Ascending aorta (tissue), 2 donors: ENCODE measurements around the gene FAM81A. TPM values are rescaled to one million over a fixed set of nuclear protein-coding genes. Genes with fewer than 3 reads are reported as not detected.
"Not testable (repeated sequence)": the region's sequence is repeated elsewhere in the genome, so short reads cannot be mapped to it uniquely, and the experiment has no call there.

Source experiments
- DNase-seq, 2 donors: peaks; one replicate each; pipeline ENCODE4 v3.0.0-alpha.2; 2019; ENCODE audit warnings: low spot score in 2 of 2
- H3K27ac ChIP-seq, 2 donors: fragments of 200-600 bp; sonication (generic); one replicate each; pipeline ENCODE4 v1.5.1; 2016 to 2017; ENCODE audit warnings: mild to moderate bottlenecking in 1 of 2
- H3K27me3 ChIP-seq: fragments of 200-600 bp; sonication (generic); one replicate; pipeline ENCODE4 v1.5.1; 2017
- H3K36me3 ChIP-seq, 2 donors: fragments of 200-600 bp; sonication (generic); one replicate each; pipeline ENCODE4 v1.5.1; 2016
- H3K4me1 ChIP-seq, 2 donors: fragments of 200-600 bp; sonication (generic); one replicate each; pipeline ENCODE4 v1.5.1; 2016 to 2017; ENCODE audit warnings: mild to moderate bottlenecking in 1 of 2
- H3K4me3 ChIP-seq, 2 donors: fragments of 200-600 bp; sonication (generic); one replicate each; pipeline ENCODE4 v1.5.1; 2016 to 2017; ENCODE audit warnings: mild to moderate bottlenecking in 1 of 2
- H3K9me3 ChIP-seq, 2 donors: fragments of 200-600 bp; sonication (generic); one replicate each; pipeline ENCODE4 v1.5.1; 2016
- CTCF ChIP-seq, 3 experiments: fragments of 200-600 bp in 2 of 3; fragments of 450-650 bp in 1 of 3; sonication (generic) in 2 of 3; IDR thresholded peaks; one replicate each; pipeline ENCODE4 v1.5.1; 2016 to 2019; ENCODE audit warnings: antibody characterized with exemption in 3 of 3, mild to moderate bottlenecking in 1 of 3, moderate library complexity in 1 of 3
- intact Hi-C: fragments of 100-400 bp; cut with DNase I; formaldehyde crosslinking; loops from one replicate; pipeline ENCODE4 v1.15.1; 2023
- total RNA-seq: library from RNA; depleted of rRNA; stranded (reverse); fragments of >200 nt; gene quantifications from one replicate; pipeline ENCODE4 v1.1.0, GENCODE V29; 2016

Gene FAM81A
- total RNA-seq, 1 donor from 2014 or later = not detected

- Histone ChIP-seq H3K27ac (no peak overlapping the region), H3K9me3 (no peaks in the 10 kb centered on the region), H3K27me3 (no peaks in the 10 kb centered on the region), H3K36me3 (no peaks in the 10 kb centered on the region), H3K4me1 (no peaks in the 10 kb centered on the region), H3K4me3 (no peak overlapping the region)
- no peak for TF ChIP-seq CTCF (IDR thresholded peaks at IDR 0.05)
- intact Hi-C loops = no loop called here
- DNase-seq = no peak
Measured at GRCh38 chr15:59413577-59413976, 24.4 kb upstream of the FAM81A start.

GRCh38 chr15:59416816-59417215 is 21.2 kb upstream of the FAM81A start:
- H3K9me3 ChIP-seq = no peaks in the 10 kb centered on the region
- intact Hi-C loops = no loop called here
- H3K27ac ChIP-seq = no peak overlapping the region
- no peak for DNase-seq
- no peak overlapping the region for H3K4me3 ChIP-seq
- no peak for TF ChIP-seq CTCF (IDR thresholded peaks at IDR 0.05)
- H3K27me3 ChIP-seq = no peaks in the 10 kb centered on the region
- H3K4me1 ChIP-seq = no peaks in the 10 kb centered on the region
- no peaks in the 10 kb centered on the region for H3K36me3 ChIP-seq

GRCh38 chr15:59419170-59419569 is 18.8 kb upstream of the FAM81A start:
- intact Hi-C loops = no loop called here
- no peak for TF ChIP-seq CTCF (IDR thresholded peaks at IDR 0.05)

GRCh38 chr15:59420108-59420507 is 17.9 kb upstream of the FAM81A start:
- intact Hi-C loops = no loop called here
- no peaks in the 10 kb centered on the region for H3K9me3 ChIP-seq
- H3K4me3 ChIP-seq = no peak overlapping the region
- H3K4me1 ChIP-seq = no peaks in the 10 kb centered on the region
- DNase-seq = no peak
- no peaks in the 10 kb centered on the region for H3K36me3 ChIP-seq
- no peaks in the 10 kb centered on the region for H3K27me3 ChIP-seq
- TF ChIP-seq CTCF (IDR thresholded peaks at IDR 0.05) = no peak
- H3K27ac ChIP-seq = no peak overlapping the region

More at GRCh38 chr15:59419170-59419569, 18.8 kb upstream of the FAM81A start:
- no peak for DNase-seq
- H3K27ac ChIP-seq = no peak overlapping the region
- H3K9me3 ChIP-seq = no peaks in the 10 kb centered on the region
- no peak overlapping the region for H3K4me3 ChIP-seq
- H3K36me3 ChIP-seq = no peaks in the 10 kb centered on the region
- no peaks in the 10 kb centered on the region for H3K27me3 ChIP-seq
- no peaks in the 10 kb centered on the region for H3K4me1 ChIP-seq

GRCh38 chr15:59420986-59421618 is 16.9 kb upstream of the FAM81A start:
- intact Hi-C loops = no loop called here
- TF ChIP-seq CTCF (IDR thresholded peaks at IDR 0.05) = no peak
- no peaks in the 10 kb centered on the region for H3K36me3 ChIP-seq
- no peak for DNase-seq
- H3K4me1 ChIP-seq = no peaks in the 10 kb centered on the region
- no peaks in the 10 kb centered on the region for H3K9me3 ChIP-seq
- H3K27me3 ChIP-seq = no peaks in the 10 kb centered on the region
- no peak overlapping the region for H3K27ac ChIP-seq
- no peak overlapping the region for H3K4me3 ChIP-seq

GRCh38 chr15:59424616-59425015 is 13.4 kb upstream of the FAM81A start:
- no peaks in the 10 kb centered on the region for H3K4me1 ChIP-seq
- peaks cover 0 to 6% of the 10 kb centered on the region in 2 donors for H3K9me3 ChIP-seq
- no peaks in the 10 kb centered on the region for H3K27me3 ChIP-seq
- TF ChIP-seq CTCF (IDR thresholded peaks at IDR 0.05) = no peak
- intact Hi-C loops = no loop called here
- H3K36me3 ChIP-seq = no peaks in the 10 kb centered on the region
- no peak overlapping the region for H3K27ac ChIP-seq
- no peak overlapping the region for H3K4me3 ChIP-seq
- DNase-seq = no peak

- H3K4me3 ChIP-seq, H3K9me3 ChIP-seq, DNase-seq, H3K36me3 ChIP-seq, H3K4me1 ChIP-seq, H3K27ac ChIP-seq, H3K27me3 ChIP-seq, intact Hi-C loops: not testable (repeated sequence)
Measured at GRCh38 chr15:59428898-59429297, 9.1 kb upstream of the FAM81A start.
